HFFc6 (cell line): Measurements from ENCODE around the gene OSGEPL1. TPM values are rescaled to one million over a fixed set of nuclear protein-coding genes. Genes with fewer than 3 reads are reported as not detected.

Experiments used
- DNase-seq: peaks from one replicate; pipeline ENCODE4 v3.0.0-alpha.2; 2018
- H3K27ac Mint-ChIP-seq: 2 replicates; pipeline ENCODE4 v1.8.0; 2020; ENCODE audit warnings: mild to moderate bottlenecking, mixed read lengths
- H3K27me3 Mint-ChIP-seq: 2 replicates; pipeline ENCODE4 v1.8.0; 2021; ENCODE audit warnings: mild to moderate bottlenecking, moderate library complexity, mixed read lengths; ENCODE audit not compliant: insufficient read depth
- H3K36me3 Mint-ChIP-seq: 2 replicates; pipeline ENCODE4 v1.8.0; 2021; ENCODE audit warnings: low read depth, mixed read lengths
- H3K4me1 Mint-ChIP-seq: 2 replicates; pipeline ENCODE4 v1.8.0; 2020; ENCODE audit warnings: low read depth, mixed read lengths
- H3K4me3 Mint-ChIP-seq: 2 replicates; pipeline ENCODE4 v1.8.0; 2020; ENCODE audit warnings: mild to moderate bottlenecking, moderate library complexity, mixed read lengths
- H3K9me3 Mint-ChIP-seq: 2 replicates; pipeline ENCODE4 v1.8.0; 2020; ENCODE audit warnings: mild to moderate bottlenecking, mixed read lengths
- total RNA-seq, 6 experiments: library from RNA; stranded (reverse); fragmentation: NEBNext Ultra II Directional; extraction: Animal tissue kit (Norgen Biotek cat#: 25700); gene quantifications; 2 replicates in 1 of 6; 3 replicates in 5 of 6; pipeline ENCODE4 v1.2.3, GENCODE V29; 2021
- TF ChIP-seq, protein P1 (sequence below): fragments of 200-600 bp; sonication (generic); IDR thresholded peaks from 2 replicates; pipeline ENCODE4 v1.5.0; 2021; ENCODE audit warnings: antibody characterized with exemption, mild to moderate bottlenecking

The OSGEPL1 gene
- total RNA-seq, 6 experiments from 2014 or later, result 5.0 to 7.2 (median 7.0) TPM

- TF ChIP-seq, protein P1, sequence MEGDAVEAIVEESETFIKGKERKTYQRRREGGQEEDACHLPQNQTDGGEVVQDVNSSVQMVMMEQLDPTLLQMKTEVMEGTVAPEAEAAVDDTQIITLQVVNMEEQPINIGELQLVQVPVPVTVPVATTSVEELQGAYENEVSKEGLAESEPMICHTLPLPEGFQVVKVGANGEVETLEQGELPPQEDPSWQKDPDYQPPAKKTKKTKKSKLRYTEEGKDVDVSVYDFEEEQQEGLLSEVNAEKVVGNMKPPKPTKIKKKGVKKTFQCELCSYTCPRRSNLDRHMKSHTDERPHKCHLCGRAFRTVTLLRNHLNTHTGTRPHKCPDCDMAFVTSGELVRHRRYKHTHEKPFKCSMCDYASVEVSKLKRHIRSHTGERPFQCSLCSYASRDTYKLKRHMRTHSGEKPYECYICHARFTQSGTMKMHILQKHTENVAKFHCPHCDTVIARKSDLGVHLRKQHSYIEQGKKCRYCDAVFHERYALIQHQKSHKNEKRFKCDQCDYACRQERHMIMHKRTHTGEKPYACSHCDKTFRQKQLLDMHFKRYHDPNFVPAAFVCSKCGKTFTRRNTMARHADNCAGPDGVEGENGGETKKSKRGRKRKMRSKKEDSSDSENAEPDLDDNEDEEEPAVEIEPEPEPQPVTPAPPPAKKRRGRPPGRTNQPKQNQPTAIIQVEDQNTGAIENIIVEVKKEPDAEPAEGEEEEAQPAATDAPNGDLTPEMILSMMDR, result peak; percentile 79
- no peaks in the 10 kb centered on the region; the same call in 1 of the 2 replicates for H3K27me3 Mint-ChIP-seq
- peaks cover 36% of the 10 kb centered on the region for H3K4me1 Mint-ChIP-seq
- no peaks in the 10 kb centered on the region for H3K9me3 Mint-ChIP-seq
- H3K27ac Mint-ChIP-seq, result peak overlapping the region; percentile 58
- H3K4me3 Mint-ChIP-seq, result no peak overlapping the region
- DNase-seq, result peak; percentile 64
- H3K36me3 Mint-ChIP-seq, result peaks cover 10% of the 10 kb centered on the region
Observed at GRCh38 chr2:189798312-189799029, 35.9 kb upstream of the OSGEPL1 start.

DNA sequence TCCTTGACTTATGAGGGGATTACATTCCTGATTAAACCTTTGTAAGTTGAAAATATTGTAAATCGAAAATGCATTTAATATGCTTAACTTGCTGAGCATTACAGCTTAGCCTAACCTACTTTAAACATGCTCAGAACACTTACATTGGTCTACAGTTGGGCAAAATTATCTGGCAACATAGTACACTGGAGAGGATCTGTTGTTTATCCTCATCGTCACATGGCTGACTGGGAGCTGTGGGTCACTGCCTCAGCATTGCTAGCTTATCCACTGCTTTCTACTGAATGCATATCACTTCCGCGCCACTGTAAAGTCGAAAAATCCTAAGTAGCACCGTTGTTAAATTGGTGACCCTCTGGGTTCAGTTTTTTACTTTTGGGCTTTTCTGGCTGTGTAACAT, 35.3 kb upstream of the OSGEPL1 start:
- no peaks in the 10 kb centered on the region; the same call in 1 of the 2 replicates for H3K27me3 Mint-ChIP-seq
- H3K27ac Mint-ChIP-seq, result peak overlapping the region; percentile 20; the same call in 1 of the 2 replicates
- no peak for DNase-seq
- H3K9me3 Mint-ChIP-seq, result no peaks in the 10 kb centered on the region
- peaks cover 15% of the 10 kb centered on the region for H3K36me3 Mint-ChIP-seq
- peaks cover 36% of the 10 kb centered on the region for H3K4me1 Mint-ChIP-seq
- no peak overlapping the region for H3K4me3 Mint-ChIP-seq
- TF ChIP-seq, protein P1, result no peak

GRCh38 chr2:189794310-189794709, 31.7 kb upstream of the OSGEPL1 start:
- H3K27me3 Mint-ChIP-seq, result no peaks in the 10 kb centered on the region; the same call in 1 of the 2 replicates
- no peak for DNase-seq

GRCh38 chr2:189791338-189792042, 28.9 kb upstream of the OSGEPL1 start:
- Mint-ChIP-seq H3K4me3 (peak overlapping the region; percentile 62; the same call in 1 of the 2 replicates), H3K4me1 (peaks cover 20% of the 10 kb centered on the region), H3K36me3 (peaks cover 12% of the 10 kb centered on the region), H3K9me3 (no peaks in the 10 kb centered on the region), H3K27me3 (no peaks in the 10 kb centered on the region; the same call in 1 of the 2 replicates), H3K27ac (peak overlapping the region; percentile 21; the same call in 1 of the 2 replicates)
- no peak for DNase-seq
- TF ChIP-seq, protein P1, result no peak

More at GRCh38 chr2:189794310-189794709, 31.7 kb upstream of the OSGEPL1 start:
- no peak overlapping the region; the same call in 1 of the 2 replicates for H3K27ac Mint-ChIP-seq
- peaks cover 29% of the 10 kb centered on the region for H3K4me1 Mint-ChIP-seq
- H3K4me3 Mint-ChIP-seq, result no peak overlapping the region
- H3K36me3 Mint-ChIP-seq, result peaks cover 6% of the 10 kb centered on the region
- TF ChIP-seq, protein P1, result no peak
- no peaks in the 10 kb centered on the region for H3K9me3 Mint-ChIP-seq

- H3K27me3 Mint-ChIP-seq, result no peaks in the 10 kb centered on the region
- TF ChIP-seq, protein P1, result no peak
- peaks cover 43% of the 10 kb centered on the region for H3K36me3 Mint-ChIP-seq
- H3K4me1 Mint-ChIP-seq, result peaks cover 44% of the 10 kb centered on the region
- DNase-seq, result peak; percentile 94
- H3K9me3 Mint-ChIP-seq, result no peaks in the 10 kb centered on the region
- peak within 1 kb of the TSS; percentile 93 for H3K4me3 Mint-ChIP-seq
- H3K27ac Mint-ChIP-seq, result peak within 1 kb of the TSS; percentile 91
Observed at GRCh38 chr2:189783927-189784867, 21.6 kb upstream of the OSGEPL1 start, which contains the start of the genes ORMDL1 and PMS1. Gene ORMDL1, minus strand, starts transcription at chr2:189784339. Its CDS starts 1,744 bp downstream, at chr2:189782595. Gene PMS1, plus strand, starts transcription at chr2:189784450. Its CDS starts 7,360 bp downstream, at chr2:189791810.
